ENCODE measurements around the gene NIPAL3. TPM values are rescaled to one million over a fixed set of nuclear protein-coding genes. Genes with fewer than 3 reads are reported as not detected.
"Not testable (repeated sequence)": the region's sequence is repeated elsewhere in the genome, so short reads cannot be mapped to it uniquely, and the experiment has no call there.

NIPAL3 gene
- total RNA-seq, 1 donor from 2014 or later: 2.4 TPM

- TF ChIP-seq CTCF (conservative IDR thresholded peaks at IDR 0.05): no peak
- Mint-ChIP-seq H3K27me3 (ENCODE audit: low read depth) (peaks cover 9% of the 10 kb centered on the region), H3K4me1 (no peaks in the 10 kb centered on the region), H3K9me3 (peaks cover 3% of the 10 kb centered on the region), H3K4me3 (no peak overlapping the region), H3K27ac (ENCODE audit: unreplicated experiment) (no peak overlapping the region), H3K36me3 (ENCODE audit: low read depth) (no peaks in the 10 kb centered on the region)
- no peak for DNase-seq (ENCODE audit: low read depth, low spot score)
Measured at GRCh38 chr1:24516506-24516905, 100.9 kb downstream of the NIPAL3 start.

GRCh38 chr1:24517898-24518297 is 102.3 kb downstream of the NIPAL3 start:
- no peak for TF ChIP-seq CTCF (conservative IDR thresholded peaks at IDR 0.05)
- Mint-ChIP-seq H3K27me3 (ENCODE audit: low read depth) (peaks cover 9% of the 10 kb centered on the region), H3K36me3 (ENCODE audit: low read depth) (no peaks in the 10 kb centered on the region), H3K9me3 (peaks cover 3% of the 10 kb centered on the region), H3K27ac (ENCODE audit: unreplicated experiment) (no peak overlapping the region), H3K4me3 (no peak overlapping the region), H3K4me1 (no peaks in the 10 kb centered on the region)
- no peak for DNase-seq (ENCODE audit: low read depth, low spot score)

GRCh38 chr1:24520282-24520681 is 104.7 kb downstream of the NIPAL3 start:
- H3K9me3 Mint-ChIP-seq; H3K36me3 Mint-ChIP-seq (ENCODE audit: low read depth); DNase-seq (ENCODE audit: low read depth, low spot score); H3K4me1 Mint-ChIP-seq; H3K4me3 Mint-ChIP-seq; H3K27ac Mint-ChIP-seq (ENCODE audit: unreplicated experiment); H3K27me3 Mint-ChIP-seq (ENCODE audit: low read depth): not testable (repeated sequence)

Other genes starting within 250 kb of the NIPAL3 start
- gene IFNLR1, start 228.5 kb upstream of the NIPAL3 start, total RNA-seq: 0.11 and 0.21 TPM in 2 replicates
- 0.12 TPM in 1 of 2 replicates, not detected in the other for gene GRHL3, start 96.4 kb upstream of the NIPAL3 start, total RNA-seq
- 6.6 and 7.7 TPM in 2 replicates for gene STPG1, start 2.0 kb upstream of the NIPAL3 start, total RNA-seq
- gene RCAN3, start 87.0 kb downstream of the NIPAL3 start, total RNA-seq: 2.2 and 2.4 TPM in 2 replicates
- gene NCMAP, start 140.3 kb downstream of the NIPAL3 start, total RNA-seq: not detected in 2 replicates
- 217 and 229 TPM in 2 replicates for gene SRRM1, start 227.5 kb downstream of the NIPAL3 start, total RNA-seq